ENCODE data around the gene XPNPEP1.

Gene XPNPEP1

GRCh38 chr10:109853921-109854320, 69.4 kb downstream of the XPNPEP1 start:
- DNase-seq (ENCODE audit: low spot score in 2 of 2) (no peak), ATAC-seq (replicated peaks; ENCODE audit: extremely low read depth, poor library complexity, severe bottlenecking) (no peak)
- Mint-ChIP-seq H3K27me3 (peaks cover 13% of the 10 kb centered on the region), H3K9me3 (no peaks in the 10 kb centered on the region), H3K4me1 (peaks cover 16% of the 10 kb centered on the region), H3K4me3 (no peak overlapping the region), H3K36me3 (ENCODE audit: insufficient read depth) (no peaks in the 10 kb centered on the region), H3K27ac (ENCODE audit: low read depth) (no peak overlapping the region)

- DNase-seq (ENCODE audit: low spot score in 2 of 2) = peak; percentile 43 to 54
- H3K4me1 Mint-ChIP-seq = peaks cover 16% of the 10 kb centered on the region
- H3K27ac Mint-ChIP-seq (ENCODE audit: low read depth) = peak overlapping the region; percentile 9
- peak overlapping the region; percentile 6 for H3K4me3 Mint-ChIP-seq
- peaks cover 20% of the 10 kb centered on the region for H3K27me3 Mint-ChIP-seq
- H3K36me3 Mint-ChIP-seq (ENCODE audit: insufficient read depth) = no peaks in the 10 kb centered on the region
- H3K9me3 Mint-ChIP-seq = no peaks in the 10 kb centered on the region
- ATAC-seq (replicated peaks; ENCODE audit: extremely low read depth, poor library complexity, severe bottlenecking) = peak; percentile 71
Measured at GRCh38 chr10:109852475-109853037, 70.8 kb downstream of the XPNPEP1 start.

- Mint-ChIP-seq H3K27ac (ENCODE audit: low read depth) (peak overlapping the region; percentile 9), H3K9me3 (no peaks in the 10 kb centered on the region)
- ATAC-seq (replicated peaks; ENCODE audit: extremely low read depth, poor library complexity, severe bottlenecking) = no peak
Measured at GRCh38 chr10:109851616-109852474, 71.5 kb downstream of the XPNPEP1 start.

GRCh38 chr10:109846832-109847231, 76.5 kb downstream of the XPNPEP1 start:
- Mint-ChIP-seq H3K27ac (ENCODE audit: low read depth) (no peak overlapping the region), H3K9me3 (no peaks in the 10 kb centered on the region), H3K4me1 (peaks cover 4% of the 10 kb centered on the region), H3K4me3 (no peak overlapping the region), H3K36me3 (ENCODE audit: insufficient read depth) (no peaks in the 10 kb centered on the region), H3K27me3 (peaks cover 46% of the 10 kb centered on the region)
- ATAC-seq (replicated peaks; ENCODE audit: extremely low read depth, poor library complexity, severe bottlenecking) (no peak), DNase-seq (ENCODE audit: low spot score in 2 of 2) (no peak)

More at GRCh38 chr10:109851616-109852474, 71.5 kb downstream of the XPNPEP1 start:
- no peak overlapping the region for H3K4me3 Mint-ChIP-seq
- H3K27me3 Mint-ChIP-seq = peaks cover 20% of the 10 kb centered on the region
- peaks cover 16% of the 10 kb centered on the region for H3K4me1 Mint-ChIP-seq
- no peak for DNase-seq (ENCODE audit: low spot score in 2 of 2)
- H3K36me3 Mint-ChIP-seq (ENCODE audit: insufficient read depth) = no peaks in the 10 kb centered on the region

- H3K4me1 Mint-ChIP-seq = no peaks in the 10 kb centered on the region
- ATAC-seq (replicated peaks; ENCODE audit: extremely low read depth, poor library complexity, severe bottlenecking) = no peak
Measured at GRCh38 chr10:109845308-109845707, 78.0 kb downstream of the XPNPEP1 start.

GRCh38 chr10:109838592-109839244, 84.6 kb downstream of the XPNPEP1 start:
- H3K9me3 Mint-ChIP-seq = no peaks in the 10 kb centered on the region
- H3K27me3 Mint-ChIP-seq = peaks cover 45% of the 10 kb centered on the region
- no peak for DNase-seq (ENCODE audit: low spot score in 2 of 2)
- H3K4me1 Mint-ChIP-seq = no peaks in the 10 kb centered on the region
- ATAC-seq (replicated peaks; ENCODE audit: extremely low read depth, poor library complexity, severe bottlenecking) = no peak
- H3K36me3 Mint-ChIP-seq (ENCODE audit: insufficient read depth) = peaks cover 2% of the 10 kb centered on the region
- no peak overlapping the region for H3K4me3 Mint-ChIP-seq
- no peak overlapping the region for H3K27ac Mint-ChIP-seq (ENCODE audit: low read depth)

More at GRCh38 chr10:109845308-109845707, 78.0 kb downstream of the XPNPEP1 start:
- Mint-ChIP-seq H3K36me3 (ENCODE audit: insufficient read depth) (no peaks in the 10 kb centered on the region), H3K27ac (ENCODE audit: low read depth) (no peak overlapping the region), H3K4me3 (no peak overlapping the region), H3K9me3 (no peaks in the 10 kb centered on the region), H3K27me3 (peaks cover 46% of the 10 kb centered on the region)
- DNase-seq (ENCODE audit: low spot score in 2 of 2) = no peak

- peak overlapping the region; percentile 16 for H3K27ac Mint-ChIP-seq (ENCODE audit: low read depth)
- no peak for DNase-seq (ENCODE audit: low spot score in 2 of 2)
Measured at GRCh38 chr10:109837384-109837783, 85.9 kb downstream of the XPNPEP1 start.

GRCh38 chr10:109835257-109835656, 88.1 kb downstream of the XPNPEP1 start:
- no peak for DNase-seq (ENCODE audit: low spot score in 2 of 2)
- H3K4me3 Mint-ChIP-seq = no peak overlapping the region
- H3K4me1 Mint-ChIP-seq = no peaks in the 10 kb centered on the region
- H3K36me3 Mint-ChIP-seq (ENCODE audit: insufficient read depth) = peaks cover 2% of the 10 kb centered on the region
- ATAC-seq (replicated peaks; ENCODE audit: extremely low read depth, poor library complexity, severe bottlenecking) = no peak
- peaks cover 55% of the 10 kb centered on the region for H3K27me3 Mint-ChIP-seq
- peaks cover 5% of the 10 kb centered on the region for H3K9me3 Mint-ChIP-seq
- H3K27ac Mint-ChIP-seq (ENCODE audit: low read depth) = no peak overlapping the region

More at GRCh38 chr10:109837384-109837783, 85.9 kb downstream of the XPNPEP1 start:
- Mint-ChIP-seq H3K4me3 (no peak overlapping the region), H3K27me3 (peaks cover 51% of the 10 kb centered on the region), H3K9me3 (peaks cover 2% of the 10 kb centered on the region), H3K36me3 (ENCODE audit: insufficient read depth) (peaks cover 2% of the 10 kb centered on the region), H3K4me1 (no peaks in the 10 kb centered on the region)
- no peak for ATAC-seq (replicated peaks; ENCODE audit: extremely low read depth, poor library complexity, severe bottlenecking)

- H3K9me3 Mint-ChIP-seq = peaks cover 5% of the 10 kb centered on the region
- DNase-seq (ENCODE audit: low spot score in 2 of 2) (no peak), ATAC-seq (replicated peaks; ENCODE audit: extremely low read depth, poor library complexity, severe bottlenecking) (no peak)
- no peaks in the 10 kb centered on the region for H3K4me1 Mint-ChIP-seq
- no peak overlapping the region for H3K27ac Mint-ChIP-seq (ENCODE audit: low read depth)
- peaks cover 46% of the 10 kb centered on the region for H3K27me3 Mint-ChIP-seq
- no peak overlapping the region for H3K4me3 Mint-ChIP-seq
- H3K36me3 Mint-ChIP-seq (ENCODE audit: insufficient read depth) = no peaks in the 10 kb centered on the region
Measured at GRCh38 chr10:109831846-109832245, 91.5 kb downstream of the XPNPEP1 start.

- Mint-ChIP-seq H3K27ac (ENCODE audit: low read depth) (no peak overlapping the region), H3K36me3 (ENCODE audit: insufficient read depth) (no peaks in the 10 kb centered on the region), H3K4me3 (no peak overlapping the region), H3K4me1 (no peaks in the 10 kb centered on the region), H3K9me3 (no peaks in the 10 kb centered on the region), H3K27me3 (peaks cover 55% of the 10 kb centered on the region)
- DNase-seq (ENCODE audit: low spot score in 2 of 2) (no peak), ATAC-seq (replicated peaks; ENCODE audit: extremely low read depth, poor library complexity, severe bottlenecking) (no peak)
Measured at GRCh38 chr10:109824206-109824605, 99.1 kb downstream of the XPNPEP1 start.

- H3K4me3 Mint-ChIP-seq = no peak overlapping the region
- no peaks in the 10 kb centered on the region for H3K9me3 Mint-ChIP-seq
- H3K27ac Mint-ChIP-seq (ENCODE audit: low read depth) = no peak overlapping the region
- H3K27me3 Mint-ChIP-seq = peaks cover 55% of the 10 kb centered on the region
- H3K36me3 Mint-ChIP-seq (ENCODE audit: insufficient read depth) = no peaks in the 10 kb centered on the region
- no peaks in the 10 kb centered on the region for H3K4me1 Mint-ChIP-seq
- ATAC-seq (replicated peaks; ENCODE audit: extremely low read depth, poor library complexity, severe bottlenecking) = no peak
- DNase-seq (ENCODE audit: low spot score in 2 of 2) = no peak
Measured at GRCh38 chr10:109823196-109823595, 100.1 kb downstream of the XPNPEP1 start.

- Mint-ChIP-seq H3K27ac (ENCODE audit: low read depth) (no peak overlapping the region), H3K4me1 (no peaks in the 10 kb centered on the region), H3K4me3 (no peak overlapping the region), H3K9me3 (no peaks in the 10 kb centered on the region), H3K36me3 (ENCODE audit: insufficient read depth) (no peaks in the 10 kb centered on the region), H3K27me3 (peaks cover 55% of the 10 kb centered on the region)
- DNase-seq (ENCODE audit: low spot score in 2 of 2) (no peak), ATAC-seq (replicated peaks; ENCODE audit: extremely low read depth, poor library complexity, severe bottlenecking) (no peak)
Measured at GRCh38 chr10:109821672-109822071, 101.6 kb downstream of the XPNPEP1 start.
